ENCODE data around the gene PKN2. TPM values are rescaled to one million over a fixed set of nuclear protein-coding genes. Genes with fewer than 3 reads are reported as not detected.

Gene PKN2
- 15.9 and 17.5 TPM in 2 replicates for total RNA-seq (2014; rRNA removed; shearing (Covaris generic))
- polyA plus RNA-seq (2015; cell fraction: cytosol; rRNA removed): 17.2 and 22.7 TPM in 2 replicates
- 52.1 and 65.5 TPM in 2 replicates for polyA plus RNA-seq (2015; cell fraction: nucleus; rRNA removed)

DNA sequence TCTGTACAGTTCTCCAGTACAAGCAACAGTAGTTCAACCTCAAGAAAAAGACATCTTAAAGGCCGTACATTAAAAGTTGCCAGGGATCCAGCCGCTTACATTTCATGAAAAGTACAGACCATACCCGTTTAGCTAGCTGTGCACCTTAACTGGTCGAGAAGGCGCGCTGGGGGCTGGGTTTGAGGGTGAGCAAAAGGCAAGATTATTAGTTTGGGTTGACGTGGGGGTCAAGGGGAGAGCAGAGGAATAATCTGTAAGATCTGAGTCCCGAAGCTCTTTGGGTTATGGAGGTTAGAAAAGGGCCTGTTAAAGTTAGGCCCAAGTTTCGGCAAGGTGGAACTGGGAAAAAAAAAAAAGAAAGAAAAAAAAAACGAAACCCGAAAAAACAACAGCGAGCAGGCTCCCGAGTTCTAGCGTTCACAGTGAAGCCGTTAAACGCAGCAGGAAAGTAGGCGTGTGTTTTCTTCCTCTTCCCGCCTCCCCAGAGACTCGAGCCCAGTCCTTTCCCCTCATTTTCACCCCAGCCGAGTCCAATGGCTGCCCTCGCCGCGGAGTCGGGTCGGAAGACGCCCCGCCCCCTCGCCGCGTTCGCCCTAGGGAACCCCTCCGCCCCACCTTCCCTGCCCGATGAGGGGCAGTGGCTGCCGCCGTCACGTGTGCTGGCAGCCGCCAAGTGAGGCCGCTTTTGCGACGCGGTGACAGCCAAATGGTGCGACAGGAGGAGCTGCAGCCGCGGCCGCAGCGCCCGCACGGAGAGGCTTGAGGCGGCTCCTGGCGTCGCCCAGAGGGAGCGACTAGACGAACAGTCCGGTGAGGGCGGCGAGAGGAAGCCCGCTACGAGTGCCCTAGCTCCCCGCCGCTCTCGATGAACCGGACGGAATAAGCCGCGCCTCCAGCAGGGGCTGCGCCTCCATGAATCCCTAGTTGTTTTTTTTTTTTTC lies at the start of gene PKN2:
Gene PKN2, plus strand, starts transcription at position 733 of the 941 bp plus-strand sequence. CDS start 308 bp downstream, outside the sequence.
- peak; percentile 98 for DNase-seq (ENCODE audit: low read depth)

DNA sequence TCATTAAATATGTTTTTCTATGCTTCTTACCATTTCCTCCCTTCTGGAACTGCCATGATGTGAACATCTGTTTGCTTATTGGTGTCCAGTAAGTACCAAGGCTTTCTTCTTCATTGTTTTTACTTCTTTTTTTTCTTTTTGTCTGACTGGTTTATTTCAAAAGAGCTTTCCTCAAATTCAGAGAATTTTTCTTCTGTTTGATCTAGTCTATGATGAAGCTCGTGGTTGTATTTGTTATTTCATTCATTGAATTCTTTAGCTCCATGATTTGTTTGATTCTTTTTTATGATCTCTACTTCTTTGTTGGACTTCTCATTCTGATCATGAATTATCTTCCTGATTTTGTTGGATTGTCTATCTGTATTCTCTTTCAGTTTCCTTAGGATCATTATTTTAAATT lies 49.5 kb upstream of the PKN2 start:
- DNase-seq (ENCODE audit: low read depth): no peak

DNA sequence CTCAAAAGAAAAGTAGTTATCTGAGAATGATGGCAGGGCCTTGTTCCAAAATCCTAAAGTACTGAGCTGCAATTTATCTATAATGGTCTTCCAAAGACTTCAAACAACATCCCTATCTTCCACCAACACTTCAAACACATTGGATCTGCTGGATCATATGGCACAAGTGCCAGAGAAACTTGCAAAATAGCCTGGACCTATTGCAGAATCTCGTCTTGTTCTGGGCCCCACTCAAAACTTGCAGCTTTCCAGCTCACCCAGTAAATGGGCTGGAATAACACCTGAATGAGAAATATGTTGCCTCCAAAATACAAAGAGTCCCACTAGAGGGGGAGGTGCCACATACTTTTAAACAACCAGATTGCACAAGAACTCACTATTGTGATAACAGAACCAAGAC lies 44.0 kb upstream of the PKN2 start:
- DNase-seq (ENCODE audit: low read depth): no peak

DNA sequence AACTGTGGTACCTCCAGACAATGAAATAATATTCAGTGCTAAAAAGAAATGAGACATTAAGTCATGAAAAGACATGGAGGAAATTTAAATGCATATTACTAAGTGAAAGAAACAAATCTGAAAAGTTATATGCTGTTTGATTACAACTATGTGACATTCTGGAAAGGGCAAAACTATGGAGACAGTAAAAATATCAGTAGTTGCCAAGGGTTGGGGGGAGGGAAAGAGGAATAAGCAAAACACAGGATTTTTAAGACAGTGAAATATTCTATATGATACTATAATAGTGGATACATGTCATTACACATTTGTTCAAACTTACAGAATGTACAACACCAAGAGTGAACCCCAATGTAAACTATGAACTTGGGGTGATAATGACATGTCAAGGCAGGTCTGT lies 38.2 kb upstream of the PKN2 start:
- DNase-seq (ENCODE audit: low read depth): no peak

DNA sequence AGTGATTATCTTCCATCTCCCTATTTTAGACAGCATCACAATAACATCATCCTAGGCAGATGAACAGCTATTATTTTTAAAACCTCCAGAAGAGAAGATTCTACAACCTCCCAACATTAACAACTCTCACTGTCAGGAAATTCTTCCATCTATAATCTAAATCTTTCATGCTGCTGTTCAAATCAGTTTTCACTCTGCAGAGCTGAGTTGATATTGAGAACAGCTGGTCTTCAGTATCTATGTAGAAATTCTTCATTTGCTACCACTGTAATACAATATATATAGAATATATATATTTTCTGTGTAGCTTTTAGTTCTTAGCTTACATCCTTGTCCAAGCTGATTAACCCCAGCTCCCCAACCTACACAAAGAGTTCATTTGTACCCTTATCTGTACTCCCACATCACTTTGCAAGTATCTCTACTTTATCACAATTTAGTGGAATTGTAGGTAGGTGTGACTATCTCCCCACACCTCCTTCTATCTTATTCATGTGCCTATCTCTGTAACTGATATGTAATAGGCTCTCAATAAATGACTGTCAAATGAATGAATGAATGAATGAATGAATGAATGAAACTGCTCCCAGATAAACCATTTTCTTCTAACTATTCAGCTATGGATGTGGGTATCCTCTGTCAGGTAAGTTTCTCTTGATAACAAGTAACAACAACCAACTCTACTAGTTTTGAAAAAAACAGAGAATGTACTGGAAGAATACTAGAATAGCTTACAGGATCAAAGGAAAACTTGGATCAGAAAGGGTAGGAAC lies 37.4 kb upstream of the PKN2 start:
- no peak for DNase-seq (ENCODE audit: low read depth)

DNA sequence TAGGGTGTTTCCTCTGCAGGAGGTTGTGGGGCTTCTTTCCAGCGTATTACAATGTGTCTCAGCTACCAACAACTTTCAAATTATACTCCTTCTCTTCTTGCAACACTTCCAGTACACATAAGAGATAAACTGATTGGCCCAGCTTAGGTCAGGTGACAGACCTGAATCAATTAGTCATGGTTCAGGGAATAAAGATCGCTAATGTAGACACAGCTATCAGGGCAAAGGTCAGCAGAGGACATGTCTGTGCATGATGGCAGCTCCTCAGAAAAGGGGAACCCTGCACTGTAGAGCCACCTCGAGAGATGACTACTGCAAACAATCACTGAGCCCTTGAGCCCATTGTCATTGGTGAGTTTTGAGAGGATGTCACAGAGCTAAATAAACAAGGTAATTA lies 36.8 kb upstream of the PKN2 start:
- DNase-seq (ENCODE audit: low read depth): peak; percentile 33

DNA sequence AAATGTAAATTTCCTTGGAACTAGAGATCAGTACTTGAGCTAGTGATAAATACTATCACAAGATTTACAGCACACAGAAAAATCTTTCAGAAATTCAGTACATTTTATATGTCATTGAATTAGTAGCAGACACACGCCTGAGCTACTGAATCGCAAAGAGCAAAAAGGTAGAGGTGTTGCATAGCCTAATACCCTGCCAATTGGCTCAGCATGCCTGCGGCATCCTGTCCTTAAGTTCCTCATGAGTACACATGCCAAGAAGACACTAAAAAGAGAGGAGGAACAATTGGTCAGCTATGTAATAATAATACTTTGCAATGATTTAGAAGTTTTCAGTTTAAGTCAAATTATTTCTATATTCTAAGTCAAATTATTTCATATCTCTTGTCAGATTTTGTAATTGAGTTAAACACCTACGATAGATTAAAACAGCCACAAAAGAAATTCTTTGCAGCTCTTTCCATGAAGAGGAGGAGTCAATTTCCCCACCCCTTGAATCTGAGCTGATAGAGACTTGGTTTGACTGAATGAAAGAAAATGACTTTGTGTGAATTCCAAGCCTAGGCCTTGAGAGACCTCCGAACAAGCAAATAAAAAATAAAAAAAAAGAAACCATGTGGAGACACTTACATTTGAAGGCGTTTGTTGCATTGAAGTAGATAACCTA lies 36.2 kb upstream of the PKN2 start:
- DNase-seq (ENCODE audit: low read depth): no peak

DNA sequence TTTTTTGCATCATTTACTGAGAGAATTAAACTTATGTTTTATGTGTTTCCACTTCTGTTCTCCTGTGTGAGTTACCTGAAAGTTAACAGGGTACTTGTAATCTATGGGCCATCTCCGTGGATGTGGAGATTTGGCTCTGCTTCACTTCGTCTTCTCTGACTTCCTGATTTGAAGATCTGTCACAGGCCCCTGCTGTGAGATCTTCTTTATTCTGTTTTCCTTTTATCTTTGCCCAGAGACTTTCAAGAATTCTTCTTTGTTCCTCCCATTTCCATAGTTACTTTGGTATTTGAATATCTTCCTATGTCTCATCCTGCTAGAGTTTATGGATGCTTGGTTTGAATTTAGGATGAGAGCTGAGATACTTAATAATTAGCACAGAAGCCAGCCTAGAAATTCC lies 35.4 kb upstream of the PKN2 start:
- no peak for DNase-seq (ENCODE audit: low read depth)

DNA sequence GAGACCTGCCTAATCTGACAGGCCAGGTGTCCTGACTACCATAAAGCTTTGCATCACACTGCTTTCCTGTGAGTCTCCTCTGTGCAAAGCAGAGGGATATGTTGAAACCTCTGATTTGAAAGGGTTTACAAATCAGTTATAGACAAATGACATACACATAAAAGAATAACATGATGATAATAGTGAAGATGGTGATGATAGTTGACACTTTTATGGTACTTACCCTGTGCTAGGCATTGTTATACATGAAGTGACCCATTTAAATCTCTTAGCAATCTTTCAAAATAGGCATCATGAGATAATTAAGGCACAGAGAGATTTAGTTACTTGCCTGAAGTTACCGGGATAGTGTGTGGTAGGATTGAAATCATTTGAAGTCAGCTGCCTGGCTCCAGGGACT lies 34.1 kb upstream of the PKN2 start:
- no peak for DNase-seq (ENCODE audit: low read depth)

DNA sequence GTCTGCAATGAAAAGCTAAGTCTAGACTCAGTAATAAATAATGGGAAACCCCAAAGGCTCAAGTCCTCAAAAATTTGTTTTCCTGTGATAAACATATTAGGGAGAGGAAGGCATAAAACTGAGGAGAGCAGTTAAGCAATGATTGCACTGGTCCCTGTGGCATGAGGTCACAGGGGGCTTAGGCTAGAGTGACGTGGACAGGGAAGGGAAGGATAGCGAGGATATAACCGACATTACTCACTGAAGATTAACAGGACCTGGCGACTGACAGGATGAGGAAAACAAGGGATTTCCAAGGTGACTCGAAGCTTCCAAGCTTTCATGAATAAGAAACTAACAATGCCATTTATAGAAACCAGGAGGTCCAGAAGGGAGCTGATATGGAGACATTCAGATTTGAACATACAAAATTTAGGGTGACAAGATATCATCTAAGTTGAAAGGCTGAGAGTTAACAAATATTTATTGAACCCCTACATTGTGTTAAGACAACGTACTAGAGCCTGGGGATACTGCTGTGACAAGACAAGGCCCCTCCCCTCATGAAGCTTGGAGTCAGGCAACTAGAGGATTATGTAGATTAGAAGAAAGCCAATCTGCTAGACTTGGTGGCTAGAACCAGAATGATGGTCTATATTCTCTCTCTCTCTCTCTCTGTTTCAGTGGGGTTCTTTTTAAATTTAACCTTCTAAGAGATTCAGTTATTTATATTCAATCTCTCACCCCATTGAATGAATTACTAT lies 33.2 kb upstream of the PKN2 start:
- DNase-seq (ENCODE audit: low read depth): peak; percentile 8

DNA sequence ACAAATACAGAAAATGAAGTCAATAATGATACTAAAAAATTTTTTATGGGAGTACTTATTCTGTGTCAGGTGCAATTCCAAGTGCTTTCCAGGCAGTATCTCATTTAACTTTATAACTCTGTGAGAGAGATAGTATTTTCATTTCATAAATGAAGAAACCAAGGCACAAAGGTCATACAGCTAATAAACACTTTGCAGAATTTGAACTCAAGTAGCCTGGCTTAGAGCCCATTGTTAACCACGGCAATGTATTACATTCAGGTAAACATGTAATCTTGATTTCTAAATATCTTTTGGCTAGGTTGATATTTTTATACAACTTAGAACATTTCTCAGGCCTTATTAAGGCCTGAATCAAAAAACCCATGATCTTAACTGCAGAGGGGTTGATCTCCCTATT lies 28.9 kb upstream of the PKN2 start:
- DNase-seq (ENCODE audit: low read depth): no peak

DNA sequence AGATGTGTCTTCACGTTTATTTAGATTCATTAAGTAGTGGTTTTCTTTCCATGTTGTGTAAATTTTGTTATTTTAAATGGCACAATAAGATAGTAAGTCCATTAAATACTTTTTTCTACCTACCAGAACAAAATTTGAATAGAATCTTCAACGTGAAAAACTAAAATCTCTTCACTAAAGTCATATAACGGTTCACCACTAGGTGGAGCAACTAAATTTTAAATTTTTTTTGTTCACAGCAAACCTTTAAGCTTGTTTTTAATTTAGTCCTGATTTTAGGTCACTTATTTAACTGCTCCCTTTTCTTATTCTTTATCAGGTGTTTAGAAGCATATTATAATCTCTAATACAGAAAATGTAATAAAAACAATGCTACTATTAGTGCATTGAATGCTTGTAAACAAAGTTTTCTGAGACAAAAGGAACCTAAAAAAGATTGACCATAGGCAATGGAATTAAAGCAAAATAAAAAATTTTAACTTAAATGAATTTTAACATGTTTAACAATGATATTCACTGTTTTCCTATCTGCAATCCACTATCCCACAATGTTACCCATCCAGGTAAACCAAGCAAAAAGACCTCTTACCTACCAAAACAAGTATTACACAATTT lies 28.3 kb upstream of the PKN2 start:
- DNase-seq (ENCODE audit: low read depth): no peak

DNA sequence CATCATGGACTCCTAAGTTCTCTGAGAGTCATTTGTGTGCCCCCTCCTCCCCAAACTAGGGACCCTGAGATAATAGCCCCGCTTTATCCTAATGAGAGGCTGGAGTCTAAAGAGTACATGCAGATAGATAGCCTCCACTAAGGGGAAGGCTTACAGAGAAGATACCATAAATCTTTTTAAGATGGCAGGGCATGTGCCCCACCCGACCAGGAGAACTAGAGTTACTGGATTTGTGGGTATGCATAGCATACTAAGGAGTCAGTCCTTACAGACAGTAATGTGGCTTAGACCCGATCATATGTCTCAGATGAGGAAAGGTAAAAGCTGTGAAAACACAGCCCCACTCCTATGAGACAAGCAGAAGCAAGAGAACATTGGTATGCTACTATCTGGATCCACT lies 25.7 kb upstream of the PKN2 start:
- DNase-seq (ENCODE audit: low read depth): no peak

DNA sequence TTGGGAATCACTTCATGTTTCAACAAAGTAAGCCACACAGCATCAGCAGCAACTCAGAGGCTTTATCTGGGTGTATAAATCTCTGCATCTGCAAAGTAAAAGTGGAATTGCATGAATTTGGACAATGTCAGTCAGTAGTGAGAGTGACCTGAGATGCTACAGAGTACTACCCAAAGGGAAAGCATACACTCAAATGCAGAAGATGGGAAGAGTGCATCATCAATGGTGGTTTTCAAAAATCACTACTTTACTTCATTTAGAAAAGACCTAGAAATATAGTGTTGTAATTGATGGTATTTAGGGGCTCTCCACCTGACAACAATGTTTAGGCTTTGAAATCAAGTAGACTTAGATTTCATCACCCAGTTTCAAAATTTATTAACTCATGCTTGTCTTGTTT lies 24.5 kb upstream of the PKN2 start:
- no peak for DNase-seq (ENCODE audit: low read depth)

DNA sequence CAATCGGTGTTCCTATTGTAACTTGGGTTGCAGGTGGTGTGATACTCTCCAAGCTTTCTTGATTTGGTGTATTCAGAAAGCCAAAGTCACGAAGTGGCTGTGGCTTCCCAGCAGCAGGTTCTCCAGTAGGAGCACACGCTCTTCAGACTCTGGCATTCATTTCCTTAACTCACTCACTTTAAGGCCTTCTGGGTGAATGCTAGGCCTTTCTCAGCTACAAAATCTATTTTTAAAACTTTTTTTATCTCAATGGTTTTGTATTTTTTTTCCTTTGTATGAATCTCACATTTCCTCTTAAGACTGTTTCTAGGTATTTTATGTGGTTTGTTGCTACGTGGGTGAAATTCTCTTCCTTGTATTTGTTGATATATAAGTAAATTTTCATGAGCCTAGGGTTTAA lies 22.9 kb upstream of the PKN2 start:
- no peak for DNase-seq (ENCODE audit: low read depth)

DNA sequence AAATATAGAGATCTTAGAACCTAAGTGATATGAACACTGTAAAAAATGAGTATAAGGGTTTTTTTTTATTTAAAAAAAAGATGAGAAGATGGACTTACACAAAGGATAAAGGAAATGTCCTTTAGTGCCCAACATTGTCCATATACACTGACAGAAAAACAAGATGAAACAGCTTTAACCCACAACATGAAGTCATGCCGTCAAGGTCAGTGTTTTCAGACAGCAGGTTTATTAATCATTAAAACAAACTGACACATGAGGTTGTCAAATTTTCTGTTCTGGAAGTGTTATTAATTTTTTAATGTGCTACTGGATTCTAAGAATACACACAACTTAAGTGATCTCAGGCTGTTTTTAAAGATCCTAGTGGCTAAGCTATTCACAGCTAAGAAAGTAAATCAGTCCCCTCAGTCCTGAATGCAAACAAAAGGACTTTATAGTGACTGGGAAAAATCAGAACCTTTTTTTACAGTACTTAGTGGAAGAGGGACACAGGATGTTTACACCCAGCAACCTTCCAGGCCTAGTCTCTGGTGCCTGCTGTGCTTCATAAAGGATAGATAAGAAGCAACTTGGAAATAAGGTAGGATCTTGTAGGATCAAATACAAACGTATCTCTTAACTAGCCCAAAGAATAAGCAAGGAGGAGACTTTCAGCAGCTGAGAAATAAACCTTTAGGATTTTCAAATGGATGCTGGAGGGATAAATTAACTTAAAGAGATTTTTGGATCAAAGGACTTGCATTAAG lies 21.9 kb upstream of the PKN2 start:
- DNase-seq (ENCODE audit: low read depth): no peak

DNA sequence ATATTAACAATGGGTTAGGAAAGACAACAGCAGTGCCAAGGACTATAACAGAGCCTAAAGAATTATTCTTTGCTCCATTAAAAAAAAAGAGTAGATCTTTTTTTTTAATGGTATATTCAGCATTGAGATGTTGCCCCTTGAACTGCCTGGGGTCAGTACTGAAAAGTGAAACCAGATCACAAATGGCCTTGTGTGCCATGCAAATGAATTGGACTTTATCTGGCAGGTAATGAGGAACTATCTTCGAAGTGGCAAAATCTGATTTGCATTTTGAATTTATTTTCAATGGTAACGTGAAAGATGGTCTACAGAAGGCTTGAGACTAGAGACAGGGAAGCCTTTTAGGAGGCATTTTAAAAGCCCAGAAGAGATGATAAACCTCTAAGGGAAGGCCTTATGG lies 21.4 kb upstream of the PKN2 start:
- DNase-seq (ENCODE audit: low read depth): no peak

DNA sequence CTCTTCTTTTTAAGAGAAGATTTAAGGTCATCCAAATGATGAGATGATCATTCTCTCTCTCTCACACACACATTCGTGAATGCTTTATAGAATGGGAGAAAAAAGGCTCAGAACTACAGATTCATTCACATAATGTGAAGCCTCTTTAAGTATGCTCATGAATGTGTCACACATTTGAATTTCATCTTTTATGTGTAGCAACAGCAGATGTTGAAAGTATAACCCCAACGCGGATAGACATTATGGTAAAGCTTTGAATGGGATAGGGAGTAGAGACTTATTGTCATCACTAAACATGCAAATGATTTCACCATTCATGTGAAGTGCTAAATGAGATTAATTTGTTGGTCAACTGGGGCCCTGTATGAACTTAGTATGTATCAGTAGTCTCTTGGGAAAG lies 15.7 kb upstream of the PKN2 start:
- DNase-seq (ENCODE audit: low read depth): no peak

DNA sequence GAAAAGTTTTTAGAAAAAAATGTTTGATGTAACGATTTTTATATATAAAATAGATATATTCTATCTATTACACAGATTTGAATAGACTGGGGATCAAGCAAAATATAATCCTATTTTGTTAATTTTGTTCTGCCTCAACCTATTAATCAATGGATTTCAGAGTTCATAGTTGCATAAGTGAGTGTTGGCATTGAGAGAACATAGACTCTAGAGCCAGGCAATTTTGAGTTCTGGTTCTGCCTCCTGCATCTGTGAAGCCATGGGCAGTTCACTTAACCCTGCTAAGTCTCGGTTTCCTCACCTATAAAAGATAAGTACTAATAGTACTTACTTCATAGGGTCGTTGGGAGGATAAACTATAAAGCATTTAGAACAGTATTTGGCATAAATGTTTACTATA lies 13.6 kb upstream of the PKN2 start:
- DNase-seq (ENCODE audit: low read depth): no peak

DNA sequence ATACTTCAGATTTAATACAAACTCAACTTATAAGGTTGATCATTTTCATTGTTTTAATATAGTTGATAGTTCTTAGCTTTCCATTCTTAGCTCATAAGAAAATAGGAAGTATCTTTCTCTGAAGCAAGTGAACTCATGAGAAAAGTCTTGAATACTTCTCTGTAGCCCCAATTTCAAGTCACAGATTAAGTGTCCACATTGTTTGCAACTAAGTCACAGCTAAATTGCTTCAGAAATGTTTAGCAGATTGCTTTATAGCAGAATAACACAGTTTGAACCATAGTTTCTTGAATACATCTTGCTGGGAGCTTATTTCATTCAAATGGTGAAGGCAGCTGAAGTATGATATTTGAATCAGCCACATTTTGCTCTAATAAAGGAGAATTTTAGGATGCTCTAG lies 10.6 kb upstream of the PKN2 start:
- DNase-seq (ENCODE audit: low read depth): no peak

All from HT1080 (cell line).